NCI-H82 treated with DMSO at 0.1 percent for 48 hours (cell line): ENCODE measurements around the gene APOBEC3B.
"Not testable (repeated sequence)": the region's sequence is repeated elsewhere in the genome, so short reads cannot be mapped to it uniquely, and the experiment has no call there.

ENCODE experiments used
- DNase-seq: peaks from one replicate; lab custom pipeline; 2025; ENCODE audit not compliant: unreplicated experiment; lab: John Stamatoyannopoulos, UW

The APOBEC3B gene

GRCh38 chr22:39026509-39027150 lies 44.5 kb downstream of the APOBEC3B start:
- no peak for DNase-seq

- DNase-seq, result no peak
Measured at GRCh38 chr22:39027717-39028116, 45.6 kb downstream of the APOBEC3B start.

- no peak for DNase-seq
Measured at GRCh38 chr22:39028281-39028680, 46.1 kb downstream of the APOBEC3B start.

GRCh38 chr22:39029227-39029626 lies 47.1 kb downstream of the APOBEC3B start:
- DNase-seq, result no peak

GRCh38 chr22:39030705-39031104 lies 48.6 kb downstream of the APOBEC3B start:
- no peak for DNase-seq

GRCh38 chr22:39031434-39032295 lies 49.5 kb downstream of the APOBEC3B start:
- DNase-seq, result not testable (repeated sequence)

GRCh38 chr22:39037071-39037470 lies 54.9 kb downstream of the APOBEC3B start:
- DNase-seq, result not testable (repeated sequence)

- DNase-seq, result no peak
Measured at GRCh38 chr22:39039306-39040126, 57.4 kb downstream of the APOBEC3B start.

GRCh38 chr22:39040155-39040537 lies 58.0 kb downstream of the APOBEC3B start:
- DNase-seq, result not testable (repeated sequence)

GRCh38 chr22:39040538-39041296 lies 58.6 kb downstream of the APOBEC3B start, which contains the start of gene APOBEC3F:
TSS of gene APOBEC3F (plus strand) at chr22:39040864. CDS start at chr22:39040961, 97 bp downstream.
- not testable (repeated sequence) for DNase-seq

GRCh38 chr22:39041908-39042307 lies 59.8 kb downstream of the APOBEC3B start:
- DNase-seq, result no peak
